HepG2 (cell line): ENCODE measurements around the gene MYO18A. TPM values are rescaled to one million over a fixed set of nuclear protein-coding genes. Genes with fewer than 3 reads are reported as not detected.

Experiments used
- ESRRA ChIP-seq: sonication (generic); formaldehyde crosslinking; IDR thresholded peaks from 2 replicates; pipeline ENCODE4 v1.5.1; 2020; ENCODE audit warnings: mild to moderate bottlenecking, low read depth, missing genetic modification reagents
- FOXK1 ChIP-seq: sonication (generic); formaldehyde crosslinking; IDR thresholded peaks from 2 replicates; pipeline ENCODE4 v1.4.0; 2020; ENCODE audit warnings: low read depth, missing genetic modification reagents, borderline replicate concordance
- FOXM1 ChIP-seq: sonication (generic); formaldehyde crosslinking; IDR thresholded peaks from 2 replicates; pipeline ENCODE4 v1.5.0; 2020; ENCODE audit warnings: missing genetic modification reagents
- MED8 ChIP-seq: sonication (generic); formaldehyde crosslinking; IDR thresholded peaks from 2 replicates; pipeline ENCODE4 v1.8.1; 2023; ENCODE audit warnings: mild to moderate bottlenecking, missing genetic modification reagents; ENCODE audit not compliant: insufficient replicate concordance
- NAIF1 ChIP-seq: sonication (generic); formaldehyde crosslinking; IDR thresholded peaks from 2 replicates; pipeline ENCODE4 v1.5.0; 2020; ENCODE audit warnings: mild to moderate bottlenecking, missing genetic modification reagents, borderline replicate concordance
- NCOA2 ChIP-seq: sonication (generic); formaldehyde crosslinking; IDR thresholded peaks from 2 replicates; pipeline ENCODE4 v1.8.0; 2022; ENCODE audit warnings: inconsistent platforms
- RBM22 ChIP-seq: fragments of 200-400 bp; formaldehyde crosslinking; optimal IDR thresholded peaks from 2 replicates; pipeline ENCODE3; 2017; ENCODE audit warnings: mild to moderate bottlenecking, low read length, moderate library complexity
- SAFB2 ChIP-seq: sonication (generic); formaldehyde crosslinking; IDR thresholded peaks from 2 replicates; pipeline ENCODE4 v1.5.1; 2020; ENCODE audit warnings: missing genetic modification reagents, low read depth, mild to moderate bottlenecking, borderline replicate concordance
- TAF15 ChIP-seq: fragments of 200-400 bp; formaldehyde crosslinking; IDR thresholded peaks from one replicate; pipeline ENCODE4 v1.6.1; 2018; ENCODE audit warnings: mild to moderate bottlenecking, low read depth, low read length; ENCODE audit not compliant: poor library complexity, severe bottlenecking
- ZBTB34 ChIP-seq: sonication (generic); formaldehyde crosslinking; IDR thresholded peaks from 2 replicates; pipeline ENCODE4 v1.8.0; 2022; ENCODE audit warnings: mild to moderate bottlenecking, missing genetic modification reagents
- ZHX2 ChIP-seq, 2 experiments: sonication (generic) in 1 of 2; formaldehyde crosslinking in 1 of 2; IDR thresholded peaks; 2 replicates each; pipeline versions ENCODE4 v1.6.1 to v1.9.0; 2014 to 2022; ENCODE audit warnings: antibody characterized with exemption in 1 of 2, borderline replicate concordance in 1 of 2, inconsistent platforms in 1 of 2, low read depth in 1 of 2, missing genetic modification reagents in 1 of 2
- ZNF276 ChIP-seq: sonication (generic); formaldehyde crosslinking; IDR thresholded peaks from 2 replicates; pipeline ENCODE4 v1.4.0; 2020; ENCODE audit warnings: mild to moderate bottlenecking, low read depth, missing genetic modification reagents
- ZNF446 ChIP-seq: sonication (generic); formaldehyde crosslinking; IDR thresholded peaks from 2 replicates; pipeline ENCODE4 v1.5.0; 2020; ENCODE audit warnings: mild to moderate bottlenecking, missing genetic modification reagents
- ZSCAN22 ChIP-seq: sonication (generic); formaldehyde crosslinking; IDR thresholded peaks from 2 replicates; pipeline ENCODE4 v1.4.0; 2020; ENCODE audit warnings: mild to moderate bottlenecking, missing genetic modification reagents
- polyA plus RNA-seq, 8 experiments: library from polyadenylated mRNA; depleted of rRNA in 3 of 8; stranded (reverse) in 7 of 8; unstranded in 1 of 8; fragments of >200 nt; fragmentation: Illumina TruSeq in 4 of 8; extraction: Trizol in 4 of 8; gene quantifications; 2 replicates each; pipeline versions ENCODE4 v1.2.1 to v1.2.3, GENCODE V29; 2011 to 2016; ENCODE audit warnings: low read depth in 4 of 8, missing spikeins in 1 of 8, mixed read lengths in 1 of 8; ENCODE audit not compliant: insufficient read depth in 1 of 8
- total RNA-seq, 5 experiments: library from RNA; depleted of rRNA; stranded (reverse); fragments of >200 nt; fragmentation: Illumina TruSeq; extraction: Trizol; gene quantifications; 2 replicates each; pipeline ENCODE4 v1.2.3, GENCODE V29; 2016; ENCODE audit warnings: low read depth in 1 of 5
- TF ChIP-seq, protein P1 (sequence below): sonication (generic); formaldehyde crosslinking; IDR thresholded peaks from 2 replicates; pipeline ENCODE4 v1.4.0; 2020; ENCODE audit warnings: low read depth, mild to moderate bottlenecking, missing genetic modification reagents
- TF ChIP-seq, protein P2 (sequence below): sonication (generic); formaldehyde crosslinking; IDR thresholded peaks from 2 replicates; pipeline ENCODE4 v1.4.0; 2020; ENCODE audit warnings: mild to moderate bottlenecking, missing genetic modification reagents

Gene MYO18A
- total and polyA plus RNA-seq, 2 of the 13 experiments (the other 11 are each of a cell fraction or from before 2014, with no cell fraction given): 16.8 to 24.8 TPM

DNA sequence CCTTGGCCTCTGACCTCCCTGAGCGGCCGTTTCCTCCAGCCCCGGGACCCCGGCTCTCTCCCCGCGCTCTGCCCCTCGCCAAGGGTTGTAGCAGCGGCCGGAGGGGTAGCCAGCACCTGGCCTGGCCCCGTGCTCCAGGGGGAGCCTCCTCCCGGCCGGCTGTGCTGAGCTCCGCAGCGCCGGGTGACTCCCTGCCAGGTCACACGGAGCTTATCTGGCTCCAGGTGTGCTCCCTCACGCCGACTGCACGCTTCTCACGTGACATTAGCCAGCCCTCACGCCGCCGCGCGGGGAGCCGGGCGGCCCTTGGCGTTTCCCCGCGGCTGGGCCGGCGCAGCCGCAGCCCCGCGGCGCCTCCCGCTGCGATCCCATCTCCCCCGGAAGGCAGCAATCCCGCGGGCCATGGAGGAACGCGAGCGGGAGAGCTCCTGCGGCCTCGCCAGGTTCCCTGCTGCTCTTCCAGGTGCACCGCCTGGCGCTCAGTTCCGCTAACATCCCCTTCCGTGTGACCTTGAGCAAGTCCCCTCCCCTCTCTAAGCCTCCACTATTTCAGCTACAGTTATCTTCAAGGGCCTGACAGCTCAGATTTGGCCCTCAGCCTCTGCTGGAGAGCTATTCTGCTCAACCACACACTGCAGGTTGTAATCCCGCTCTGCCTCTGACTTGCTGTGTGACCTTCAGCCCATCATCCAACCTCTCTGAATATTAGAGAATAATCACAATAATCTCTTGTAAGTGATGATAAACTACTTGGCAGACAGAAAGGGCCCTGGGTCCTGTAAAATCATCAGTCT lies 3.4 kb downstream of the MYO18A start (continued):
- TF ChIP-seq ZSCAN22 (CRISPR knock-in tag) (peak; percentile 34; the same call in 1 of the 2 replicates), SAFB2 (CRISPR knock-in tag) (peak; percentile 85), TAF15 (peak; percentile 73), ESRRA (CRISPR knock-in tag) (peak; percentile 84), ZHX2 (IDR thresholded peaks at IDR 0.05; ENCODE audit: low read depth) (0 out of 2 replicates have a peak, but pooled peaks have one; percentile 17), ZHX2 (CRISPR knock-in tag; IDR thresholded peaks at IDR 0.05; ENCODE audit: borderline replicate concordance) (no peak), FOXM1 (CRISPR knock-in tag) (no peak), ZBTB34 (CRISPR knock-in tag) (0 out of 2 replicates have a peak, but pooled peaks have one; percentile 71), MED8 (CRISPR knock-in tag) (peak; percentile 24), NAIF1 (CRISPR knock-in tag) (no peak), ZNF446 (CRISPR knock-in tag) (peak; percentile 58), NCOA2 (CRISPR knock-in tag) (peak; percentile 17; the same call in 1 of the 2 replicates), FOXK1 (no peak), RBM22 (no peak), ZNF276 (CRISPR knock-in tag) (peak; percentile 92)
- TF ChIP-seq, protein P1, sequence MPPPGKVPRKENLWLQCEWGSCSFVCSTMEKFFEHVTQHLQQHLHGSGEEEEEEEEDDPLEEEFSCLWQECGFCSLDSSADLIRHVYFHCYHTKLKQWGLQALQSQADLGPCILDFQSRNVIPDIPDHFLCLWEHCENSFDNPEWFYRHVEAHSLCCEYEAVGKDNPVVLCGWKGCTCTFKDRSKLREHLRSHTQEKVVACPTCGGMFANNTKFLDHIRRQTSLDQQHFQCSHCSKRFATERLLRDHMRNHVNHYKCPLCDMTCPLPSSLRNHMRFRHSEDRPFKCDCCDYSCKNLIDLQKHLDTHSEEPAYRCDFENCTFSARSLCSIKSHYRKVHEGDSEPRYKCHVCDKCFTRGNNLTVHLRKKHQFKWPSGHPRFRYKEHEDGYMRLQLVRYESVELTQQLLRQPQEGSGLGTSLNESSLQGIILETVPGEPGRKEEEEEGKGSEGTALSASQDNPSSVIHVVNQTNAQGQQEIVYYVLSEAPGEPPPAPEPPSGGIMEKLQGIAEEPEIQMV (CRISPR knock-in tag): peak; percentile 60; the same call in 1 of the 2 replicates
- TF ChIP-seq, protein P2, sequence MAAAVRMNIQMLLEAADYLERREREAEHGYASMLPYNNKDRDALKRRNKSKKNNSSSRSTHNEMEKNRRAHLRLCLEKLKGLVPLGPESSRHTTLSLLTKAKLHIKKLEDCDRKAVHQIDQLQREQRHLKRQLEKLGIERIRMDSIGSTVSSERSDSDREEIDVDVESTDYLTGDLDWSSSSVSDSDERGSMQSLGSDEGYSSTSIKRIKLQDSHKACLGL (CRISPR knock-in tag): peak; percentile 63
